GM08714 (cell line): ENCODE data around the gene NUP42.
A peak's percentile ranks its signal among the peaks of the same experiment; 100 is the strongest.

ENCODE experiments used
- H3K4me3 ChIP-seq: fragments of 200-500 bp; sonication (Bioruptor generic); 2 replicates; pipeline ENCODE4 v1.5.1; 2014; ENCODE audit warnings: mild to moderate bottlenecking, low read length, inconsistent platforms
- ZNF274 ChIP-seq: IDR thresholded peaks from 2 replicates; pipeline ENCODE4 v1.6.1; 2012; ENCODE audit warnings: mild to moderate bottlenecking, low read depth, low read length

NUP42 gene, protein sequence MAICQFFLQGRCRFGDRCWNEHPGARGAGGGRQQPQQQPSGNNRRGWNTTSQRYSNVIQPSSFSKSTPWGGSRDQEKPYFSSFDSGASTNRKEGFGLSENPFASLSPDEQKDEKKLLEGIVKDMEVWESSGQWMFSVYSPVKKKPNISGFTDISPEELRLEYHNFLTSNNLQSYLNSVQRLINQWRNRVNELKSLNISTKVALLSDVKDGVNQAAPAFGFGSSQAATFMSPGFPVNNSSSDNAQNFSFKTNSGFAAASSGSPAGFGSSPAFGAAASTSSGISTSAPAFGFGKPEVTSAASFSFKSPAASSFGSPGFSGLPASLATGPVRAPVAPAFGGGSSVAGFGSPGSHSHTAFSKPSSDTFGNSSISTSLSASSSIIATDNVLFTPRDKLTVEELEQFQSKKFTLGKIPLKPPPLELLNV

DNA sequence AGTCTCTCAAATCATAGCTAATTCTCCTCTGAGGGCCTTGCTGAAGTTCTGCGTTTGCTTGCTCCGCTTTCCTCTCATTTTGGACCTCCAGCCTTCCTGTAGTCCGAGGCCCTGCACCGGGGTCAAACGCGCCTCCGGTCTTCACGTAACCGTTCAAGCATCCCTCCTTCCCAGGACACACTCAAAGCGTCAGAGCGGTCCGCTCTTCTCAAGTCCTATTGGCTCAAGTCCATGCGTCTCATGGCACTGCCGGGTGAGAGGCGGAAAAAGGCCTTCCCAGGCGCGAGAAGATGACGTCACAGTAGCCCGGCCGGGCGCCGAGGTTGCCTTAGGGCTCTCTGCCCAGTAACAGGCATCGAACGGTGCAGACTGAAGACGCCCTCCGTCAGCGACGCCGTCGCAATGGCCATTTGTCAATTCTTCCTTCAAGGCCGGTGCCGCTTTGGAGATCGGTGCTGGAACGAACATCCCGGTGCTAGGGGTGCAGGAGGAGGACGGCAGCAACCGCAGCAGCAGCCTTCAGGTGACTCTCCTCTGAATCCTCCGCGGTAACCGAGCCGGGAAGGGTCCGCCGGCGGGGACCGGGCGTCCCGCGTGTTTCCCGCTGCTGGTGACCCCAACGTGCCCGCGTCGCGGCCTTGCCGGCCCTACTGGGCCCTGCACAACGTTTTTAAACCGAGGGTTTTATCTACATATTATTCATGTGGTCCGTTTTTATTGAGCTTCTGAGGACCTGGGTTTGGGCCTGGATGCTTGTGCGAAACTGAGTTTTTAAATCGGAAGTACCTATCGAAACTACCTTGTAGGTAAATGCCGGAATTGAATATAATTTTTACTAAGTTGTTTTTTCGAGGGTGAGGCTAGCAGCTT is at the start of gene NUP42:
Gene NUP42, plus strand, starts transcription at position 365 of the 870 bp plus-strand sequence. Its CDS starts 38 bp downstream, at position 403.
- peak within 1 kb of the TSS; percentile 88 for H3K4me3 ChIP-seq
- no peak for TF ChIP-seq ZNF274

DNA sequence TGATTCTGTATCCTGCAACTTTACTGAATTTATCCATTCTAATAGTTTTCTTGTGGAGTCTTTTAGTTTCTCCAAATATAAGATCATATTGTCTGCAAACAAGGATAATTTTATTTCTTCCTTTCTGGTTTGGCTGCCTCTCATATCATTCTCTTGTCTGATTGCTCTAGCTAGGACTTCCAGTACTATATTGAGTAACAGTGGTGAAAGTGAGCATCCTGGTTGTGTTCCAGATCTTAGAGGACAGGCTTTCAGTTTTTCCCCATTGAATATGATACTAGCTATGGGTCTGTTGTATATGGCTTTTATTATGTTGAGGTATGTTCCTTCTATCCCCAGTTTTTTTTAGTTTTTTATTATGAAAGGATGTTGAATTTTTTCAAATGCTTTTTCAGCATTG is 48.1 kb upstream of the NUP42 start:
- no peak overlapping the region for H3K4me3 ChIP-seq
- TF ChIP-seq ZNF274: no peak

DNA sequence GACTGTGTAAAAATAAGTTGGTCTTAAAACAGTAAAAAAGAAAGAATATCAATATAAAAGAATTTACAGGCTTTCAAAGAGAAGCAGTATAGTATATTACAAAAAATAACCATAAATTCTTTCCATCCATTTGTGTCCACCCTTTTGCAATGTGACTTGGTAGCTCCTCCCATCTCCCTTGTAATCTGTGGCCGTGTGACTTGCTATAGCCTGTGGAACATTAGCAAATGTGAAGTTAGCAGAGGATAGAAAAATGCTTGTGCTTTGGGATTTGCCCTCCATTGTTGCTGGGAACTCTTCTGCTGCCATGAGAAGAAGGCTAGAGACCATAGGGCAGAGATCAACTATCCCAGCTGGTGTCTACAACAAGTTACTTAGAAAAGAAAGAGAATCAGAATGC is 46.1 kb upstream of the NUP42 start:
- TF ChIP-seq ZNF274: no peak
- no peak overlapping the region for H3K4me3 ChIP-seq

DNA sequence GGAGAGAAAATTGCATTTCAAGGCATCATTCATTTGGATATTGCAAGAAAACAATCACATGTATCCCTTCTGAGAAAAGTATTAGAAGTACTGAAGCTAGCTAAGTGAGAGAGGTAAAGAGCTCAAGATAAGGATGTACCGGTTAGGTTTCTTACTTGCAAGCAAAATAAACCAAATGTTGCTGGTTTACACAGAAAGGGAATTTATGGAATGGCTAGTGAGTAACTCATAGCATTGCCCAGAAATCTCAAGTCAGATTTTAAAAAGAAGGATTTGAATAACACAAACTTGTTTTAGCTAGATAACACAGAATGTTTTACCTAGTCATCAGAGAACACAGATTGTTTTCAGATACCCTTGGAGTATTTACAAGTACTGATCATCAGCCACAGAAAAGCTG is 45.6 kb upstream of the NUP42 start:
- no peak for TF ChIP-seq ZNF274
- H3K4me3 ChIP-seq: no peak overlapping the region

DNA sequence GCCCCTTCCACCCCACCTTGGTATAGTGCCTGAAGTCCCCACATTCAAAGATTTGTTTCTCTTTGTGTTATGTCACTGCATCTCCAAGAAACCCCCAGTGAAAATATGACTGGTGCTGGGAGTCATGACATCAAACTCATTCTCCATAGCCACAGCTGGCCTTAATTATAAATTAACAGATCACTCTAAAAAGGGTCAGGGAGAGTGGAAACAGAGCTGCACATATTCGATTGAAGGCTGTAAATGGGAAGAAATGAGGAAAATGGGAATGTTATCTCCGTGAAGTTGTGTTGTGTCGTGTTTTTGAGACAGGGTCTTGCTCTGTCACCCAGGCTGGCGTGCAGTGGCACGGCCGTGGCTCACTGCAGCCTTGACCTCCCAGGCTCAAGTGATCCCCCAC is 24.2 kb upstream of the NUP42 start:
- H3K4me3 ChIP-seq: no peak overlapping the region
- no peak for TF ChIP-seq ZNF274

DNA sequence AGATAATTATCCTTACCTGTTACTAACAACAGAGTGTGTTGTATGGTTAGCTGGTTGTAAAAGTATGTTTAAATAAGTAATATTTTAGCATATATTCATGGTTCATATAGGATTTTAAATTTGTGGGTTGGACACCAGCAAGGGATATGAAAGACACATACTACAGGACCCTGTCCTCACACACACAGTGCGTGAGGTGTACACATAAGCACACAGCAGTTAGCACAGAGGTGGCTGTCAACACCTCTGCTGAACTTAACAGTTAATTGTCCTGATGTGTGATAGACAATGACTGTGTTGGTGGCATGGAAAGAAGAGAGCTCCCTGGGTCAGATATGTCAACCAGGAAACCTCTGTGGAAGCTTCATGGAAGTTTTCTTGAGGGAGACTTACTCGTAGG is 23.3 kb upstream of the NUP42 start:
- H3K4me3 ChIP-seq: no peak overlapping the region
- no peak for TF ChIP-seq ZNF274

DNA sequence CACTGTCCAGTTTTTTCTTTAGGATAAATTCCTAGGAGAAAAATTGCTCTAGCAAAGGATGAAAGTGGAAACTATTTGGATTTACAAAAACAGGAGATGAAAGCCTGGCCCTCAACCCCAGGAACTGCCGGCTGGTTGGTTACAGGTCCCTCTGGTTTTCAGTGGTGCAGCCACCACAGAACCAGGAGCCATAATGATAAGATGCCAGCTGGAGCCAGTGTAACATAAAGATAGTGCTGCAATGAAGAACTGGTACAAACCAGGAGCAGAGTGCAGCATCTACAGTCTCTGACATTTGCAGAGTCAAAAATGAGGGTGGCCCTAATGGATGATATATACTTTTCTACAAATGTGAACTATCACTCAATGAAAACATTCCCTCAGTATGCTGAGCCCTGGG is 20.4 kb upstream of the NUP42 start:
- H3K4me3 ChIP-seq: no peak overlapping the region
- TF ChIP-seq ZNF274: no peak

DNA sequence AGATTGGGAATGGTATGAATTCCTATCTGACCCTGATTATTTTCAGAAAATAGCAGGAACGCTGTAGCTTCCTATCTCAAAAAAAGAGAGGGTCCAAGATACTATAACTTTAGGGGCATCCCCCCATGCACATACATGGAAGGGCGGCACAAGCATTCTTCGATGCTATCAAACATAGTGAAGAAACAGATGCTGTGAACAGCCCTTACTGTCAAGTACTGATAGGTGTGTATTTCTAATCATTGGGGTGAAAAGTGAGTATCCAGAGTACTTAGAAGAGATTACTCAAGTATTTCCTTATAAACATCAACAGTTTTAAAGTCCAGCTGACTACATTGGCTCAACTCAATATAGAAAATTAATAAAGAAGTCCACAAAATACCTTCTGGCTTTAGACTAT is 17.0 kb upstream of the NUP42 start:
- no peak overlapping the region for H3K4me3 ChIP-seq
- no peak for TF ChIP-seq ZNF274

DNA sequence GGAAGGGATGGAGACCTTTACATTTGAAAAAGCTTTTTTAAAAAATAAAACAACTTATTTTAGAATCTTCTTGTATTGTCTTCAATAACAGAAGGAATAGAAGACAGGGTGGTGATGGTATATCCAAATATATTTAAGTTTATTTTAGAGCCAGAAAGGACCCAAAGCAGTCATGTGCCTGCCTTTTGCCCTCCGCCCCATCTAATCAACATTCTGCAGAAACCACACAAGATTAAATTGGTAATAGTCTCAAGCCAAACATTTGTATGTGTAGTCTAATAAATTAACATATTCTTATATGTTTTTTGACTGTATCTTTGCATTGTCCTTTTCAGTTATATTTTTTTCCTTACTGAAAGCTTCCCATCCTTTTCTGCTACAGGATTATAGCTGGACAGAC is 16.5 kb upstream of the NUP42 start:
- H3K4me3 ChIP-seq: no peak overlapping the region
- TF ChIP-seq ZNF274: no peak

DNA sequence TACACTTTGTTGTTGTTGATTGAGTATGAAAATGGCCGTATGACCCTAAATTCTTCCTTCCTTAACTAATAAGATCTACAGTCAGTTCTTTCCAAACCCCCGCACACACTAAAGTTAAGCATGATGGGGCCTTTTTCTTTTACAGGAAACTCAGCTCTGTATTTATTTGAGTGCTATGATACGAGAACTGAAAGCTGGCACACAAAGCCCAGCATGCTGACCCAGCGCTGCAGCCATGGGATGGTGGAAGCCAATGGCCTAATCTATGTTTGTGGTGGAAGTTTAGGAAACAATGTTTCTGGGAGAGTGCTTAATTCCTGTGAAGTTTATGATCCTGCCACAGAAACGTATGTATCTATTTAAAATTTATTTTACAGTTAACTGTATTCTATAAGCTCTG is 14.2 kb upstream of the NUP42 start:
- H3K4me3 ChIP-seq: no peak overlapping the region
- no peak for TF ChIP-seq ZNF274

DNA sequence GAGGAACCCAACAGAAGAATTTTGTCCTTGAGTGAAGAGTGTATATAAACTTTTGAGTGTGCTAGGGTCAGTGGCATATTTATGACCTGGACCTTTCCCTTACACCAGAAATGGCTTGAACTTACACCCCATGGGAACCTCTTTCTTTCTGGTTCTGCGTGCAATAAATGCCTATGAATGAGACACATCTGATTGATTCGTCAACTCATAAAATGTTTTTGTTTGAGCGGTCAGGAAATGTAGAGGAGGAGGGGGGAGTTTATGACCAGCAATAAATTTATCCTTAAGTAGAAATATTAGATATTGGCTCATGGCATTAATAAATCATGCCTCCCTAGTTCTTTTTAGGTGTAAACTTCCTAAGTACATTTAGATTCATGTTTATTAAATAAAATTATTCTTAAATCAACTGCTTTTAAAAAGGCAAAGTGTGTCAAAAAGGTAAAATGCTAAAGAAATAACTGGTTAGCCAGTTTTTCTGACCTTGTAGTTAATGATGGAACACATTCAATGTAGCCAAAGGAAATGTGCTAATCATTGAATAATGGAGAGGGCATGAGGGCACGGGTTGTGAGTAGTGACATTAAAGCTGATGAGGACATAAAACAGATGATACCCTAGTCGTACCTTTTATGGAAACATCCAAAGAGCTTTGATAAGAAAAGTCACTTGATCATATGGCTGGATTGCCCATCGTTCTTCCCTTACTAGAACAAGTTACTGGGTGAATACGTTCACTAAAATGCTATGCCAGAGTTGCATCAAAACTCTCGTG is 13.6 kb upstream of the NUP42 start:
- no peak for TF ChIP-seq ZNF274
- no peak overlapping the region for H3K4me3 ChIP-seq

DNA sequence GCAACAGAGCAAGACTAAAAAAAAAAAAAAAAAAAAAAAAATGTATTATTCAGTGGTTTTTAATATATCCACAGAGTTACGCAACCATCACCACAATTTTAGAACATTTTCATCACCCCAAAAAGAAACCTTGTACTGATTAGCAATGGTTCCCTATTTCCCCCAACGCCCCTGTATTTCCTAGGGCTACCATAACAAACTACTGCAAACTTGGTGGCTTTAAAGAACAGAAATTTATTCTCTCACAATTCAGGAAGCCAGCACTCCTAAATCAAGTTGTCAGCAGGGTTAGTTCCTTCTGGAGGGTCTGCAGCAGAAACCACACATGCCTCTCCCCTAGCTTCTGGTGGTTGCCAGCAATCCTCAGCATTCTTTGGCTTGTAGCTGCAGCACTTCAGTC is 5.9 kb upstream of the NUP42 start:
- TF ChIP-seq ZNF274: no peak

DNA sequence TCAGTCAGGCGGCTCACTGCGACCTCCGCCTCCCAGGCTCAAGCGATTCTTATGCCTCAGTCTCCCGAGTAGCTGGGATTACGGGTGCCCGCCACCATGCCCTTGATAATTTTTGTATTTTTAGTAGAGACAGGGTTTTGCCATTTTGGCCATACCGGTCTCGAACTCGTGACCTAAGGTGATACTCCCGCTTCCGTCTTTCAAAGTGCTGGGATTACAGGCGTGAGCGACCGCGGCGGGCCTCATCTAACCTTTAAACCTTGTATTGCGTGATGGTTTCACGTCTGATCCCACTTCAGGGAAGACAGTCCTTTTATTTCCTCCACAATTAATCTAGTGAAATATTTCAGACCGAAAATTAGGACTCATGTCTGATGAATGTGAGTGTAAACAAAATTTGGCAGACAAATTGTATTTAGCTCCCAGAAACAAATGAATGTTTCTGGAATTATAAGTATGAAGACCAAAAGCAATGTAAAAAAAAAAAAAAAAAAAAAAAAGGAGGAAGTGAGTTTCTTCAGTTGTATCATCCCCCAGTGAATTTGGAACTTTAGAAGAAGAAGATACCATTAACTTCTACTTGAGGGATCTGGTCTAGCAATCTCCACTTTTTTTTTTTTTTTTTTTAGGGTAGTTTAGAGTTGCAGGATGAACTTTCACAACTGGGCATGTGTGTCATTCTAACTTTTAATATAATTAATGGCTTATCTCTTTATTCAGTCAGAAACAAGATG is 1.6 kb downstream of the NUP42 start:
- peak overlapping the region; percentile 88 for H3K4me3 ChIP-seq
- no peak for TF ChIP-seq ZNF274

More for the DNA sequence above, 5.9 kb upstream of the NUP42 start:
- H3K4me3 ChIP-seq: no peak overlapping the region
